COR-L47 (cell line): Measurements from ENCODE around the gene PKP1.
A peak's percentile ranks its signal among the peaks of the same experiment; 100 is the strongest.

ENCODE experiments used
- DNase-seq: peaks from one replicate; lab custom pipeline; 2025; lab: John Stamatoyannopoulos, UW

Gene PKP1

GRCh38 chr1:201260648-201261311, 22.5 kb upstream of the PKP1 start:
- no peak for DNase-seq

GRCh38 chr1:201261771-201262547, 21.3 kb upstream of the PKP1 start:
- DNase-seq, result no peak

- DNase-seq, result no peak
Observed at GRCh38 chr1:201262963-201263608, 20.2 kb upstream of the PKP1 start.

GRCh38 chr1:201264072-201264471, 19.2 kb upstream of the PKP1 start:
- DNase-seq, result no peak

- DNase-seq, result no peak
Observed at GRCh38 chr1:201264554-201264953, 18.8 kb upstream of the PKP1 start.

- DNase-seq, result no peak
Observed at GRCh38 chr1:201265756-201266155, 17.6 kb upstream of the PKP1 start.

GRCh38 chr1:201266276-201266675, 17.0 kb upstream of the PKP1 start:
- no peak for DNase-seq

- peak; percentile 30 for DNase-seq
Observed at GRCh38 chr1:201266774-201267173, 16.5 kb upstream of the PKP1 start.

- DNase-seq, result no peak
Observed at GRCh38 chr1:201267481-201268229, 15.7 kb upstream of the PKP1 start.

GRCh38 chr1:201268604-201269151, 14.6 kb upstream of the PKP1 start:
- peak; percentile 45 for DNase-seq

GRCh38 chr1:201269281-201269680, 14.0 kb upstream of the PKP1 start:
- DNase-seq, result no peak

- DNase-seq, result no peak
Observed at GRCh38 chr1:201269900-201270410, 13.4 kb upstream of the PKP1 start.

- peak; percentile 90 for DNase-seq
Observed at GRCh38 chr1:201270616-201271390, 12.5 kb upstream of the PKP1 start.

GRCh38 chr1:201272799-201273198, 10.5 kb upstream of the PKP1 start:
- DNase-seq, result no peak

GRCh38 chr1:201274616-201275252, 8.6 kb upstream of the PKP1 start:
- DNase-seq, result peak; percentile 14

- DNase-seq, result peak; percentile 95
Observed at GRCh38 chr1:201275253-201275666, 8.0 kb upstream of the PKP1 start.

GRCh38 chr1:201276891-201277290, 6.4 kb upstream of the PKP1 start:
- DNase-seq, result no peak

- no peak for DNase-seq
Observed at GRCh38 chr1:201277441-201277840, 5.9 kb upstream of the PKP1 start.

GRCh38 chr1:201279313-201279712, 4.0 kb upstream of the PKP1 start:
- no peak for DNase-seq

GRCh38 chr1:201280884-201281283, 2.4 kb upstream of the PKP1 start:
- DNase-seq, result no peak

- no peak for DNase-seq
Observed at GRCh38 chr1:201281573-201281972, 1.7 kb upstream of the PKP1 start.
